Panc1 (cell line): Measurements from ENCODE around the gene FAM50A.

ENCODE experiments used
- CTCF ChIP-seq: fragments of 450-650 bp; IDR thresholded peaks from 2 replicates; pipeline ENCODE4 v1.5.1; 2017; ENCODE audit warnings: mild to moderate bottlenecking
- POLR2AphosphoS5 ChIP-seq: IDR thresholded peaks from 2 replicates; pipeline ENCODE4 v1.6.1; 2012; ENCODE audit warnings: mild to moderate bottlenecking, low read depth, low read length, moderate library complexity
- REST ChIP-seq, 2 experiments: IDR thresholded peaks; 2 replicates each; pipeline ENCODE4 v1.6.1; 2011 to 2012; ENCODE audit warnings: low read depth in 2 of 2, control low read depth in 1 of 2, low read length in 1 of 2, mild to moderate bottlenecking in 1 of 2, moderate library complexity in 1 of 2; ENCODE audit not compliant: insufficient read depth in 1 of 2
- SIN3A ChIP-seq: IDR thresholded peaks from 2 replicates; pipeline ENCODE4 v1.6.1; 2012; ENCODE audit warnings: low read depth, mild to moderate bottlenecking, low read length, moderate library complexity, borderline replicate concordance; ENCODE audit not compliant: insufficient read depth

- TF ChIP-seq CTCF (no peak), POLR2AphosphoS5 (no peak), SIN3A (no peak), REST (IDR thresholded peaks at IDR 0.05; ENCODE audit: insufficient read depth in 1 of 2, low read depth in 2 of 2, low read length in 1 of 2) (no peak)
Measured at GRCh38 chrX:154444755-154445246, 860 bp downstream of the FAM50A start.
